ENCODE results near the gene TOB1.

Gene TOB1

GRCh38 chr17:50837980-50838954, 27.9 kb downstream of the TOB1 start:
- no peak overlapping the region for H3K4me3 ChIP-seq (ENCODE audit: low read depth, low read length)
- CTCF ChIA-PET, result interaction anchor here (0.7 to 17.2 kb wide), 8 partner anchors 8 to 293 kb away, joined by 3 to 516 read pairs (median 6); no protein-coding TSS in a partner anchor
- POLR2A ChIA-PET, result no interaction called here
- TF ChIP-seq, protein P1, sequence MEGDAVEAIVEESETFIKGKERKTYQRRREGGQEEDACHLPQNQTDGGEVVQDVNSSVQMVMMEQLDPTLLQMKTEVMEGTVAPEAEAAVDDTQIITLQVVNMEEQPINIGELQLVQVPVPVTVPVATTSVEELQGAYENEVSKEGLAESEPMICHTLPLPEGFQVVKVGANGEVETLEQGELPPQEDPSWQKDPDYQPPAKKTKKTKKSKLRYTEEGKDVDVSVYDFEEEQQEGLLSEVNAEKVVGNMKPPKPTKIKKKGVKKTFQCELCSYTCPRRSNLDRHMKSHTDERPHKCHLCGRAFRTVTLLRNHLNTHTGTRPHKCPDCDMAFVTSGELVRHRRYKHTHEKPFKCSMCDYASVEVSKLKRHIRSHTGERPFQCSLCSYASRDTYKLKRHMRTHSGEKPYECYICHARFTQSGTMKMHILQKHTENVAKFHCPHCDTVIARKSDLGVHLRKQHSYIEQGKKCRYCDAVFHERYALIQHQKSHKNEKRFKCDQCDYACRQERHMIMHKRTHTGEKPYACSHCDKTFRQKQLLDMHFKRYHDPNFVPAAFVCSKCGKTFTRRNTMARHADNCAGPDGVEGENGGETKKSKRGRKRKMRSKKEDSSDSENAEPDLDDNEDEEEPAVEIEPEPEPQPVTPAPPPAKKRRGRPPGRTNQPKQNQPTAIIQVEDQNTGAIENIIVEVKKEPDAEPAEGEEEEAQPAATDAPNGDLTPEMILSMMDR (IDR thresholded peaks at IDR 0.05; ENCODE audit: insufficient read depth, low read length, missing control alignments), result no peak
- DNase-seq (ENCODE audit: low read depth, low spot score), result no peak

DNA sequence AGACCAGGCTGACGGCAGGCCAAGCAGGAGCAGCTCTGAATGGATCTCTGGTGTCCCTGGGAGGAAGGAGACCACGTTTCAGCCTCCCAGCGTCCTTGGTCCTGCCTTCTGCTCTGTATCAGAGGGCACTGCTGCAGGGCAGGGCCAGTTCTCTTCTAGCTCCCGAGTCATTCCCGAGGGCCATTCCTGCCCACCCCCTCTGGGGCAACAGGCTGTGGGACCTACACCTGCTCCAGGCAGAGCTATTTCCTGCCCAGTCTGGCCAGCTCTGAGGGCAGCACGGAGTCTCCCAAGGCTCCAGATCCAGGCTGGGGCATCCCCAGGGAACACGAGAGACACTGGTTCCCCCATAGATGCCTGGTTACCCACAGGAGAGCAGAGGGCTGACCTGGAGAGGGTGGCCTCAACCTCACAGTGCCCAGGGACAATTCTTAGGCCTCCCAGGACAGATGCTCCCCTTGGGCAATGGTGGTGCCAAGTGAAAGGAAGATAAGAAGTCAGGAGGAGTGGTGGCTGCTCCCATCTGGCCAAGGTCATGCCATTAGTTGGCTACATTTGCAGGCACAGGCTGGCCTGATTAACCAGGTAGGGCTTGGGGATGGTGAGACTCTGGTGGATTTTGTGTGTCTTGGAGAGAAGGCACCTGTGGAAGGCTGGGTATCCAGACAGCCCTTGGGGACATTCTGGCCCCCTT, 28.7 kb downstream of the TOB1 start:
- ChIA-PET CTCF (interaction anchor here (1.0 to 17.2 kb wide), 3 partner anchors 8 to 54 kb away, joined by 3 to 516 read pairs (median 3); no protein-coding TSS in a partner anchor), POLR2A (no interaction called here)
- no peak for DNase-seq (ENCODE audit: low read depth, low spot score)
- H3K4me3 ChIP-seq (ENCODE audit: low read depth, low read length), result no peak overlapping the region
- TF ChIP-seq, protein P1 (IDR thresholded peaks at IDR 0.05; ENCODE audit: insufficient read depth, low read length, missing control alignments), result no peak

DNA sequence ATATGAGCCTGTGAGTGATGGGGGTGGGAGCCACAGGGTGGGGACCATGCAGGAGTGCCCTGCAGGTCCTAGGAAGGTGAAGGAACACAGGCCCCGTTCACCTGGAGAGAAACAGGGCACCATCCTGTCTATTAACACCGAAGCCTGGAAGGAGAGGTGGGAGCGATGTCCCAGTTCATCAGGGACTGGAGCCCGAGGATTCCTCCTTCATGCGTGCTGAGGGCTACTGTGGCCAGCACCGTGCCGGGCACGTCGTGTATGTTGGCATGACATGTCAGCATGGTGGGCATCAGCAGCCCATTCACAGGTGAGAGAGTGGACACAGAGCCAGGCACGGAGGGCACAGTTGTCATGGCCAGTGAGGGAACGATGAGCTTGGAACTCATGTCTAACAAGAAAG, 29.3 kb downstream of the TOB1 start:
- TF ChIP-seq, protein P1 (IDR thresholded peaks at IDR 0.05; ENCODE audit: insufficient read depth, low read length, missing control alignments), result no peak
- DNase-seq (ENCODE audit: low read depth, low spot score), result no peak
- CTCF ChIA-PET, result interaction anchor here (1.0 to 17.2 kb wide), 3 partner anchors 8 to 54 kb away, joined by 3 to 516 read pairs (median 3); no protein-coding TSS in a partner anchor
- POLR2A ChIA-PET, result no interaction called here
- H3K4me3 ChIP-seq (ENCODE audit: low read depth, low read length), result no peak overlapping the region

DNA sequence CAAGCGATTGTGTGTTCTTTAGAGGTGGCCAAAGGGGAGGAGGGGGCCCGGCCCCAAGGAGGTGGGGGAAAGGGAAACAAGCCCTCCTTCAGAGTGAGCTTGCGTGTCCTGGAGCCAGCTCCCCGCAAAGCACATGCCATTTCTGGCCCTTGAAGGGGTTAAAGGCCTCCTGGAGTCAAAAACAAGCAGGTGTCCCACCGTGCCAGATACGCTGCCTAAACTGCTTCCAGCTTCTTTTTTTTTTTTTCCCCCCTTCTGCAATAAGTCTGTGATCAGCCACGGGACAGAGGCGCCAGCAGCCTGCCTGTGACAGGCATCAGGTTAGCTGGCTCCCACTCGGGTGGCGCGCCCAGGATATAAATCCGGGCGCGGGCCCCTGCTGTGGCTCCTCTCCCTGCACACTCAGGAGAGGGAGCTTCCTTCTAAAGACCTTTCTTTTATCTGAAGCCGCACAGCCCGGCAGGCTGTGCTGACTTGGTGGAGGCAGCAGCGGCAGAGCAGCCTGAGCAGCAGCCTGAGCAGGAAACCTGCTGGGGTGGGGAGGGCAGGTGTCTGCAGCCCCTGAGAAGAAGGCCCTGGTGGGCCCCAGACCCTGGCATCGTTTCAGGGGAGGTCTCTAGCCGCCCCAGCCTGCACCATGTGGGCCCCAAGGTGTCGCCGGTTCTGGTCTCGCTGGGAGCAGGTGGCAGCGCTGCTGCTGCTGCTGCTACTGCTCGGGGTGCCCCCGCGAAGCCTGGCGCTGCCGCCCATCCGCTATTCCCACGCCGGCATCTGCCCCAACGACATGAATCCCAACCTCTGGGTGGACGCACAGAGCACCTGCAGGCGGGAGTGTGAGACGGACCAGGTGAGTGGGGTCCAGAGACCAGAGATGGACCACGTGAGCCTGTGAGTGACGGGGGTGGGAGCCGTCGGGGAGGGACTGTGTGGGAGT, 30.6 kb downstream of the TOB1 start, which contains the start of gene WFIKKN2:
TSS of gene WFIKKN2 (plus strand) at position 286 of the 934 bp plus-strand sequence. CDS start at position 638, 352 bp downstream.
- TF ChIP-seq, protein P1 (IDR thresholded peaks at IDR 0.05; ENCODE audit: insufficient read depth, low read length, missing control alignments), result no peak
- POLR2A ChIA-PET, result interaction anchor here (1.4 kb wide), 1 partner anchor 31 kb away, joined by 3 read pairs; the partner anchor contains the start of gene TOB1
- CTCF ChIA-PET, result interaction anchor here (0.6 to 17.2 kb wide), 9 partner anchors 8 to 294 kb away, joined by 3 to 516 read pairs (median 4); partner anchors contain the start of gene SPATA20
- no peak for DNase-seq (ENCODE audit: low read depth, low spot score)
- H3K4me3 ChIP-seq (ENCODE audit: low read depth, low read length), result no peak within 1 kb of the TSS

GRCh38 chr17:50834429-50835300, 31.5 kb downstream of the TOB1 start:
- POLR2A ChIA-PET, result interaction anchor here (1.4 kb wide), 1 partner anchor 32 kb away, joined by 3 read pairs; the partner anchor contains the start of gene TOB1
- H3K4me3 ChIP-seq (ENCODE audit: low read depth, low read length), result no peak overlapping the region
- TF ChIP-seq, protein P1 (IDR thresholded peaks at IDR 0.05; ENCODE audit: insufficient read depth, low read length, missing control alignments), result no peak
- DNase-seq (ENCODE audit: low read depth, low spot score), result no peak
- CTCF ChIA-PET, result interaction anchor here (0.6 to 17.2 kb wide), 10 partner anchors 8 to 293 kb away, joined by 3 to 516 read pairs (median 4); partner anchors contain the start of gene SPATA20

All from AG04449 (cell line).